ENCODE measurements around the gene SOX6. TPM values are rescaled to one million over a fixed set of nuclear protein-coding genes. Genes with fewer than 3 reads are reported as not detected.

Gene SOX6
- total and polyA plus RNA-seq, 2 donors (not counting 3 experiments of a cell fraction or from before 2014, with no cell fraction given): 0.14 to 3.7 TPM

DNA sequence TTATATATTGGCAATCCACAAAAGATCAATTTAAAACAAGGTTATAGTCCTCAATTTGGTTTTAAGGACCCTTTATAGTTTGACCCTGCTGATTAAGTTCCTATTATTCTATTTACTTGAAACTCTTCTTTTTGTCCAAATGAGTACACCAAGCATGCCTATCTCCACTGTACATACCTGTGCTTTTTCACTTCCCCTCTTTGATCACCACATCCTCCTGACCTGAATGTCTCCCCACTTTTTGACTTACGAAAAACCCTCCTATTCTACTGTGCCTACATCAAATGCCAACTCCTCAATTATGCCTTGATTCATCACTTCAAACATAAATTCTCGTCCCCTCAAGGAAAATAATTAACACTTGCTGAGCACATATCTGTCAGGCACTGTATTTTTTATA lies 113.5 kb downstream of the SOX6 start:
- POLR2A ChIA-PET: no interaction called here

More for the DNA sequence above, 113.5 kb downstream of the SOX6 start:
- dilution Hi-C loops (cut with MboI; ENCODE audit: extremely low pct_ligation_motif_present, low sequenced_read_pairs) (no loop called here), intact Hi-C loops (cut with micrococcal nuclease) (no loop called here)
- no peak overlapping the region for H3K4me2 ChIP-seq (ENCODE audit: insufficient read depth, low read length)
- CTCF ChIA-PET: no interaction called here
- DNase-seq (ENCODE audit: low read depth, low spot score): no peak
- no peaks in the 10 kb centered on the region for H3K9me3 ChIP-seq (replicated peaks; ENCODE audit: control insufficient read depth, insufficient read depth, low read length)
- H4K20me1 ChIP-seq (replicated peaks; ENCODE audit: control insufficient read depth, extremely low read depth, insufficient read depth, low read length): no peaks in the 10 kb centered on the region
- H3K4me1 ChIP-seq (ENCODE audit: control insufficient read depth, extremely low read depth, insufficient read depth, low read length): no peaks in the 10 kb centered on the region
- no peaks in the 10 kb centered on the region for H3K79me2 ChIP-seq (ENCODE audit: control insufficient read depth, insufficient read depth, low read length)
- H2AFZ ChIP-seq (ENCODE audit: low read depth, low read length): no peak overlapping the region
- TF ChIP-seq, protein P1, sequence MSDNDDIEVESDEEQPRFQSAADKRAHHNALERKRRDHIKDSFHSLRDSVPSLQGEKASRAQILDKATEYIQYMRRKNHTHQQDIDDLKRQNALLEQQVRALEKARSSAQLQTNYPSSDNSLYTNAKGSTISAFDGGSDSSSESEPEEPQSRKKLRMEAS (IDR thresholded peaks at IDR 0.05; ENCODE audit: insufficient read depth, insufficient read length): no peak
- no peak for TF ChIP-seq POLR2A (IDR thresholded peaks at IDR 0.05; ENCODE audit: low read depth, low read length)
- TF ChIP-seq FOS (IDR thresholded peaks at IDR 0.05; ENCODE audit: borderline replicate concordance, insufficient read depth, low read length): no peak
- no peak for TF ChIP-seq EZH2 (IDR thresholded peaks at IDR 0.05; ENCODE audit: borderline replicate concordance, low read depth, low read length, severe bottlenecking)
- TF ChIP-seq MYC (IDR thresholded peaks at IDR 0.05; ENCODE audit: low read depth, low read length): no peak
- TF ChIP-seq GATA2 (IDR thresholded peaks at IDR 0.05; ENCODE audit: insufficient read depth, insufficient read length, low read depth, low read length): no peak
- no peak for TF ChIP-seq POLR2AphosphoS5 (IDR thresholded peaks at IDR 0.05; ENCODE audit: insufficient read depth, low read depth, low read length)
- no peak for TF ChIP-seq JUN (IDR thresholded peaks at IDR 0.05; ENCODE audit: borderline replicate concordance, insufficient read depth, insufficient read length, low read depth)
- TF ChIP-seq CTCF (IDR thresholded peaks at IDR 0.05; ENCODE audit: extremely low read depth in 1 of 2, insufficient read depth in 1 of 2, low read depth in 1 of 2, low read length in 2 of 2): no peak
- H3K36me3 ChIP-seq (ENCODE audit: control insufficient read depth in 2 of 2, extremely low read depth in 1 of 2, insufficient read depth in 2 of 2, low read length in 2 of 2): no peaks in the 10 kb centered on the region
- no peak for FAIRE-seq
- no peak overlapping the region for H3K27ac ChIP-seq (ENCODE audit: insufficient read depth, low read depth, low read length)
- no peaks in the 10 kb centered on the region for H3K27me3 ChIP-seq (ENCODE audit: control insufficient read depth in 2 of 2, insufficient read depth in 2 of 2, low read length in 2 of 2)
- H3K4me3 ChIP-seq (replicated peaks in 1 of 3; ENCODE audit: insufficient read depth in 1 of 3, low read depth in 1 of 3, low read length in 3 of 3): no peak overlapping the region
- no peak overlapping the region for H3K9ac ChIP-seq (replicated peaks; ENCODE audit: extremely low read depth, insufficient read depth, low read length)
- H3K9me1 ChIP-seq (replicated peaks; ENCODE audit: control insufficient read depth, extremely low read depth, insufficient read depth, low read length): no peaks in the 10 kb centered on the region
- BruUV-seq (replicated peaks): no TSS peak
